ENCODE results near the gene SLC7A8. TPM values are rescaled to one million over a fixed set of nuclear protein-coding genes. Genes with fewer than 3 reads are reported as not detected.

Gene SLC7A8
- total RNA-seq, 1 donor from 2014 or later: 56.5 TPM

- H3K4me3 Mint-ChIP-seq: peak overlapping the region; percentile 0
- peaks cover 73% of the 10 kb centered on the region for H3K79me2 ChIP-seq (ENCODE audit: low read depth)
Observed at GRCh38 chr14:23173031-23173430, 10.4 kb downstream of the SLC7A8 start.

GRCh38 chr14:23172574-23172973, 10.9 kb downstream of the SLC7A8 start:
- Histone ChIP-seq H3F3A (ENCODE audit: low read depth) (peaks cover 44% of the 10 kb centered on the region), H4K20me1 (ENCODE audit: low read depth) (no peaks in the 10 kb centered on the region), H3K9ac (no peak overlapping the region), H3K4me1 (peaks cover 52% of the 10 kb centered on the region), H3K9me3 (ENCODE audit: low read depth) (no peaks in the 10 kb centered on the region), H2AFZ (replicated peaks) (no peak overlapping the region), H3K27ac (no peak overlapping the region), H3K79me2 (ENCODE audit: low read depth) (peaks cover 68% of the 10 kb centered on the region), H3K4me3 (no peak overlapping the region), H3K36me3 (no peaks in the 10 kb centered on the region), H3K27me3 (no peaks in the 10 kb centered on the region), H3K4me2 (no peak overlapping the region)
- Mint-ChIP-seq H3K4me1 (peaks cover 52% of the 10 kb centered on the region), H3K36me3 (peaks cover 16% of the 10 kb centered on the region), H3K9me3 (no peaks in the 10 kb centered on the region), H3K27ac (no peak overlapping the region), H3K4me3 (no peak overlapping the region), H3K27me3 (ENCODE audit: insufficient read depth, low read depth) (no peaks in the 10 kb centered on the region)
- no peak for TF ChIP-seq EZH2phosphoT487 (IDR thresholded peaks at IDR 0.05)
- TF ChIP-seq, protein P1, sequence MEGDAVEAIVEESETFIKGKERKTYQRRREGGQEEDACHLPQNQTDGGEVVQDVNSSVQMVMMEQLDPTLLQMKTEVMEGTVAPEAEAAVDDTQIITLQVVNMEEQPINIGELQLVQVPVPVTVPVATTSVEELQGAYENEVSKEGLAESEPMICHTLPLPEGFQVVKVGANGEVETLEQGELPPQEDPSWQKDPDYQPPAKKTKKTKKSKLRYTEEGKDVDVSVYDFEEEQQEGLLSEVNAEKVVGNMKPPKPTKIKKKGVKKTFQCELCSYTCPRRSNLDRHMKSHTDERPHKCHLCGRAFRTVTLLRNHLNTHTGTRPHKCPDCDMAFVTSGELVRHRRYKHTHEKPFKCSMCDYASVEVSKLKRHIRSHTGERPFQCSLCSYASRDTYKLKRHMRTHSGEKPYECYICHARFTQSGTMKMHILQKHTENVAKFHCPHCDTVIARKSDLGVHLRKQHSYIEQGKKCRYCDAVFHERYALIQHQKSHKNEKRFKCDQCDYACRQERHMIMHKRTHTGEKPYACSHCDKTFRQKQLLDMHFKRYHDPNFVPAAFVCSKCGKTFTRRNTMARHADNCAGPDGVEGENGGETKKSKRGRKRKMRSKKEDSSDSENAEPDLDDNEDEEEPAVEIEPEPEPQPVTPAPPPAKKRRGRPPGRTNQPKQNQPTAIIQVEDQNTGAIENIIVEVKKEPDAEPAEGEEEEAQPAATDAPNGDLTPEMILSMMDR (IDR thresholded peaks at IDR 0.05): no peak
- no peak for DNase-seq (ENCODE audit: low spot score)

More at GRCh38 chr14:23173031-23173430, 10.4 kb downstream of the SLC7A8 start:
- Histone ChIP-seq H2AFZ (replicated peaks) (no peak overlapping the region), H3K4me1 (peaks cover 48% of the 10 kb centered on the region), H4K20me1 (ENCODE audit: low read depth) (no peaks in the 10 kb centered on the region), H3F3A (ENCODE audit: low read depth) (peaks cover 44% of the 10 kb centered on the region), H3K4me3 (no peak overlapping the region), H3K27me3 (no peaks in the 10 kb centered on the region), H3K4me2 (no peak overlapping the region), H3K27ac (no peak overlapping the region), H3K36me3 (no peaks in the 10 kb centered on the region), H3K9me3 (ENCODE audit: low read depth) (no peaks in the 10 kb centered on the region), H3K9ac (no peak overlapping the region)
- Mint-ChIP-seq H3K4me1 (peaks cover 47% of the 10 kb centered on the region), H3K9me3 (no peaks in the 10 kb centered on the region), H3K36me3 (peaks cover 16% of the 10 kb centered on the region), H3K27me3 (ENCODE audit: insufficient read depth, low read depth) (no peaks in the 10 kb centered on the region), H3K27ac (no peak overlapping the region)
- no peak for DNase-seq (ENCODE audit: low spot score)
- no peak for TF ChIP-seq EZH2phosphoT487 (IDR thresholded peaks at IDR 0.05)
- no peak for TF ChIP-seq EZH2 (IDR thresholded peaks at IDR 0.05)
- TF ChIP-seq, protein P1 (IDR thresholded peaks at IDR 0.05): no peak

DNA sequence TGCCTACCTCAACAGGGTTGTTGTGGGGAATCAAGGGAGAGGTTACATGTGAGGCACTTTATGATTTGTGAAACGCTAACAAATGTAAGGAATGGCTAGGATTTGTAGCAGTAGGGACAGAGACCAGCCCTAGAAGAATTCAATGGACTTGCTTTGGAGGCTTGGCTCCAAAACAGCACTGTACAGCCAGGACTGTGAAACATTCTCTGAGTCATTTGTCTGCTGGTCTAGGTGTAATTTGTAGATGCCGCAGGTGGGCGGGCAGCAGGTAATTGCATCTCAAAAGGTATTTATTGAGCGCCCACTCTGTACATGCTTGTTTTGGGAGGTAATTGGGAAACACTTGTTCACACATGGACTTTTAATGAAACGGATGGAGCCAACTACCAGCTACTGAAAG, 11.4 kb downstream of the SLC7A8 start:
- no peak for DNase-seq (ENCODE audit: low spot score)
- no peaks in the 10 kb centered on the region for H4K20me1 ChIP-seq (ENCODE audit: low read depth)
- H3K27ac ChIP-seq: no peak overlapping the region
- H3K27me3 Mint-ChIP-seq (ENCODE audit: insufficient read depth, low read depth): no peaks in the 10 kb centered on the region
- no peaks in the 10 kb centered on the region for H3K36me3 ChIP-seq
- H3K4me1 ChIP-seq: peaks cover 53% of the 10 kb centered on the region
- H3K9me3 ChIP-seq (ENCODE audit: low read depth): no peaks in the 10 kb centered on the region
- H3K27me3 ChIP-seq: no peaks in the 10 kb centered on the region
- peaks cover 16% of the 10 kb centered on the region for H3K36me3 Mint-ChIP-seq
- H3K4me3 ChIP-seq: no peak overlapping the region
- peaks cover 63% of the 10 kb centered on the region for H3K79me2 ChIP-seq (ENCODE audit: low read depth)
- no peak overlapping the region for H3K27ac Mint-ChIP-seq
- H3K4me3 Mint-ChIP-seq: no peak overlapping the region
- no peak overlapping the region for H3K4me2 ChIP-seq
- H3K4me1 Mint-ChIP-seq: peaks cover 53% of the 10 kb centered on the region
- no peak overlapping the region for H2AFZ ChIP-seq (replicated peaks)
- H3F3A ChIP-seq (ENCODE audit: low read depth): peaks cover 42% of the 10 kb centered on the region
- H3K9me3 Mint-ChIP-seq: no peaks in the 10 kb centered on the region
- no peak overlapping the region for H3K9ac ChIP-seq
- TF ChIP-seq EZH2phosphoT487 (IDR thresholded peaks at IDR 0.05) (no peak), EZH2 (IDR thresholded peaks at IDR 0.05) (no peak)
- TF ChIP-seq, protein P1 (IDR thresholded peaks at IDR 0.05): no peak

All from neural progenitor cell (in vitro differentiated cells).